Muscle of leg (tissue), 11 donors: ENCODE data around the gene FHIP1B. TPM values are rescaled to one million over a fixed set of nuclear protein-coding genes. Genes with fewer than 3 reads are reported as not detected.

Experiments used
- DNase-seq: peaks from one replicate; pipeline ENCODE4 v3.0.0; 2013
- H3K27ac ChIP-seq: one replicate; pipeline ENCODE4 v1.5.1; 2013; ENCODE audit warnings: mild to moderate bottlenecking, low read length, control low read depth
- H3K27me3 ChIP-seq: one replicate; pipeline ENCODE4 v1.6.1; 2013; ENCODE audit warnings: low read length; ENCODE audit not compliant: control insufficient read depth, insufficient read depth
- H3K36me3 ChIP-seq: one replicate; pipeline ENCODE4 v1.6.1; 2013; ENCODE audit warnings: low read length; ENCODE audit not compliant: control insufficient read depth, insufficient read depth
- H3K4me1 ChIP-seq: one replicate; pipeline ENCODE4 v1.6.1; 2013; ENCODE audit warnings: low read length; ENCODE audit not compliant: control insufficient read depth, insufficient read depth
- H3K4me3 ChIP-seq: one replicate; pipeline ENCODE4 v1.5.1; 2013; ENCODE audit warnings: low read length, control low read depth
- H3K9me3 ChIP-seq: replicated peaks from 2 replicates; pipeline ENCODE4 v1.6.1; 2013; ENCODE audit warnings: low read depth, low read length; ENCODE audit not compliant: control insufficient read depth
- WGBS: methylation state at CpG from one replicate; pipeline ENCODE4 v1.1.5; 2013; ENCODE audit warnings: missing lambda C conversion rate; ENCODE audit not compliant: insufficient coverage; 5-methylcytosine and 5-hydroxymethylcytosine counted together
- polyA plus RNA-seq, 8 donors: library from polyadenylated mRNA; unstranded; fragments of 120-200 nt; gene quantifications; one replicate each; pipeline versions ENCODE4 v1.2.1 to v1.2.3, GENCODE V29; 2013; ENCODE audit warnings: inconsistent platforms in 1 of 8, low replicate concordance in 1 of 8; ENCODE audit not compliant: insufficient read length in 8 of 8, insufficient read depth in 1 of 8
- total RNA-seq: library from RNA; stranded (reverse); fragments of 120-200 nt; gene quantifications from one replicate; pipeline ENCODE4 v1.2.4, GENCODE V29; 2013

The FHIP1B gene
- total and polyA plus RNA-seq, 9 donors = 14.0 to 32.1 (median 24.7) TPM

DNA sequence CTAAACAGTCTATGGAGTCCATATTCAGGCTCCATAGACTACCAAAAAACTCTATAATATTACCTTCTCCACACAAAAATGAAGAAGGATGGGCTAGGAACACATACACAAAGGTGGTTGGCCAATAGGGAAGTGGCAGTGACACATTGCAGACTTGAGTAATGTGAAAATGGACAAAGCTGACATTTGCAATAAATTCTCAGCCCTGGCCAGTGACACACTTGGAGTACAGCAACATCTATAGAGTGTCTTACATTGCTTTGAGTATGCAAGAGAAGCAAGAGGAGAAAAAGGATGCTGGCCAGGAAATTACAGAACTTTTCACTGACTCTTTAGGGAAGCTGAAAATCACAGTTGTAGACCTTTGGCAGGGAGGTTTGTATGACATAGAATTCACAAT lies 42.7 kb downstream of the FHIP1B start:
- DNase-seq = no peak
- H3K9me3 ChIP-seq = no peaks in the 10 kb centered on the region
- no peak overlapping the region for H3K4me3 ChIP-seq
- no peaks in the 10 kb centered on the region for H3K27me3 ChIP-seq
- H3K36me3 ChIP-seq = no peaks in the 10 kb centered on the region
- no peaks in the 10 kb centered on the region for H3K4me1 ChIP-seq
- H3K27ac ChIP-seq = no peak overlapping the region

GRCh38 chr11:6175440-6175839 lies 59.0 kb downstream of the FHIP1B start:
- WGBS = 52% methylated on average over 2 of the region's 2 CpGs

GRCh38 chr11:6170226-6170625 lies 64.2 kb downstream of the FHIP1B start, which contains the start of gene OR52B2:
OR52B2 (minus strand) TSS chr11:6170326; CDS start chr11:6170326, 0 bp downstream.
- no peaks in the 10 kb centered on the region for H3K36me3 ChIP-seq
- no peak within 1 kb of the TSS for H3K27ac ChIP-seq
- H3K4me3 ChIP-seq = no peak within 1 kb of the TSS
- no peak for DNase-seq
- H3K4me1 ChIP-seq = no peaks in the 10 kb centered on the region
- H3K27me3 ChIP-seq = no peaks in the 10 kb centered on the region
- no peaks in the 10 kb centered on the region for H3K9me3 ChIP-seq
- no CpG with 5 or more reads among the region's 1 CpG for WGBS

More at GRCh38 chr11:6175440-6175839, 59.0 kb downstream of the FHIP1B start:
- Histone ChIP-seq H3K27me3 (no peaks in the 10 kb centered on the region), H3K4me3 (no peak overlapping the region), H3K27ac (no peak overlapping the region), H3K9me3 (no peaks in the 10 kb centered on the region), H3K36me3 (no peaks in the 10 kb centered on the region), H3K4me1 (no peaks in the 10 kb centered on the region)
- no peak for DNase-seq

Other genes with a start within 250 kb of the FHIP1B start
- not detected for gene OR52L1, start 247.7 kb downstream of the FHIP1B start, total RNA-seq
- not detected for gene OR52L1, start 247.7 kb downstream of the FHIP1B start, polyA plus RNA-seq
- gene OR56A4, start 227.7 kb downstream of the FHIP1B start, total RNA-seq = under 0.01 TPM
- gene OR56A4, start 227.7 kb downstream of the FHIP1B start, polyA plus RNA-seq = under 1 TPM in 2 of 8 donors, not detected in 6; 0.06 to 0.07 TPM
- not detected for gene OR56A1, start 203.9 kb downstream of the FHIP1B start, total RNA-seq
- gene OR56A1, start 203.9 kb downstream of the FHIP1B start, polyA plus RNA-seq = under 1 TPM in 1 of 8 donors, not detected in 7; 0.06 TPM
- gene OR56B4, start 127.0 kb downstream of the FHIP1B start, total RNA-seq = not detected
- gene OR56B4, start 127.0 kb downstream of the FHIP1B start, polyA plus RNA-seq = under 1 TPM in 1 of 8 donors, not detected in 7; 0.15 TPM
- gene OR52B2, start 64.3 kb downstream of the FHIP1B start, total RNA-seq = 0.09 TPM
- not detected for gene OR52B2, start 64.3 kb downstream of the FHIP1B start, polyA plus RNA-seq
- gene OR52W1, start 35.4 kb downstream of the FHIP1B start, total RNA-seq = not detected
- under 1 TPM in 1 of 8 donors, not detected in 7; 0.19 TPM for gene OR52W1, start 35.4 kb downstream of the FHIP1B start, polyA plus RNA-seq
- gene C11orf42, start 29.1 kb downstream of the FHIP1B start, total RNA-seq = not detected
- under 1 TPM; 0.14 to 0.68 (median 0.24) TPM for gene C11orf42, start 29.1 kb downstream of the FHIP1B start, polyA plus RNA-seq
- not detected for gene CNGA4, start 4.5 kb upstream of the FHIP1B start, total RNA-seq
- gene CNGA4, start 4.5 kb upstream of the FHIP1B start, polyA plus RNA-seq = under 1 TPM in 7 of 8 donors, not detected in 1; 0.07 to 0.43 (median 0.21) TPM
- not detected for gene CCKBR, start 25.2 kb upstream of the FHIP1B start, total RNA-seq
- gene CCKBR, start 25.2 kb upstream of the FHIP1B start, polyA plus RNA-seq = under 1 TPM in 2 of 8 donors, not detected in 6; 0.09 to 0.21 TPM
- gene CAVIN3, start 85.9 kb upstream of the FHIP1B start, total RNA-seq = 43.5 TPM
- 10 to 100 TPM; 28.3 to 42.7 (median 35.8) TPM for gene CAVIN3, start 85.9 kb upstream of the FHIP1B start, polyA plus RNA-seq
- 16.7 TPM for gene SMPD1, start 155.8 kb upstream of the FHIP1B start, total RNA-seq
- 10 to 100 TPM; 22.9 to 28.4 (median 26.0) TPM for gene SMPD1, start 155.8 kb upstream of the FHIP1B start, polyA plus RNA-seq
- gene APBB1, start 184.5 kb upstream of the FHIP1B start, total RNA-seq = 26.4 TPM
- 10 to 100 TPM; 26.0 to 33.2 (median 30.5) TPM for gene APBB1, start 184.5 kb upstream of the FHIP1B start, polyA plus RNA-seq
- gene HPX, start 206.4 kb upstream of the FHIP1B start, total RNA-seq = 1.3 TPM
- 1 to 10 TPM in 7 of 8 donors, under 1 TPM in 1; 0.88 to 3.9 (median 2.8) TPM for gene HPX, start 206.4 kb upstream of the FHIP1B start, polyA plus RNA-seq
- 15.3 TPM for gene TRIM3, start 239.3 kb upstream of the FHIP1B start, total RNA-seq
- gene TRIM3, start 239.3 kb upstream of the FHIP1B start, polyA plus RNA-seq = 10 to 100 TPM; 11.4 to 20.0 (median 15.8) TPM
- 29.7 TPM for gene ARFIP2, start 246.7 kb upstream of the FHIP1B start, total RNA-seq
- 10 to 100 TPM; 32.0 to 41.4 (median 35.9) TPM for gene ARFIP2, start 246.7 kb upstream of the FHIP1B start, polyA plus RNA-seq
- 19.8 TPM for gene TIMM10B, start 246.9 kb upstream of the FHIP1B start, total RNA-seq
- 10 to 100 TPM; 16.1 to 23.9 (median 17.6) TPM for gene TIMM10B, start 246.9 kb upstream of the FHIP1B start, polyA plus RNA-seq